ENCODE results near the gene CEBPG. TPM values are rescaled to one million over a fixed set of nuclear protein-coding genes. Genes with fewer than 3 reads are reported as not detected.

CEBPG gene
- total and polyA plus RNA-seq, 8 donors: 4.7 to 40.9 (median 18.0) TPM

- Histone ChIP-seq H3K27me3 (peaks cover 0 to 46% (median 0%) of the 10 kb centered on the region in 3 donors), H3K4me1 (no peaks in the 10 kb centered on the region), H3K36me3 (no peaks in the 10 kb centered on the region), H3K4me3 (no peak overlapping the region), H3K9me3 (no peaks in the 10 kb centered on the region), H3K27ac (no peak overlapping the region)
- intact Hi-C loops (cut with DNase I; ENCODE audit: low total_unique reads): no loop called here
- no peak for TF ChIP-seq POLR2A (IDR thresholded peaks at IDR 0.05)
- DNase-seq: no peak
These were observed 26.8 kb upstream of the CEBPG start for GRCh38 chr19:33346665-33347064.

DNA sequence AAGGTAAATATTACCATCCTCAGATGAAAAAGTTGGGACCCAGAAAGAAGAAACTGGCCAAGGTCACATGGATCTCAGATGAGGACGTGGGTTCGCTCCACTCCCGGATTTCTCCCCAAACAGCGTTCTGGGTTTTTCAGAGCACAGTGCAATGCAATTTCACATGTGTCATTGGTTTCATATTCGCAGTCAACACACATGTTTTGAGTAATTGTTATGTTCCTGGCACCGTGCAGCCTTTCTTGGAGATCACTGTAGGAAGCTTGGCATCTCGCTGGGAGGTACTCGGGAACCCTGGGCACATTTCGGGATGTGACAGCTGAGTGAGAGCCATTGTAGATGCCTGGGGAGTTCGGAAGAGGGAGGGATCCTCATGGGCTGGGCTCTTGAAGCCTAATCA is 26.2 kb upstream of the CEBPG start:
- Histone ChIP-seq H3K4me3 (no peak overlapping the region), H3K4me1 (no peaks in the 10 kb centered on the region), H3K36me3 (no peaks in the 10 kb centered on the region), H3K27me3 (peaks cover 0 to 46% (median 0%) of the 10 kb centered on the region in 3 donors), H3K9me3 (no peaks in the 10 kb centered on the region), H3K27ac (no peak overlapping the region)
- intact Hi-C loops (cut with DNase I; ENCODE audit: low total_unique reads): no loop called here
- DNase-seq: no peak
- 83 to 89% (median 86%) methylated on average over 10 of the region's 10 CpGs for WGBS, 5 donors
- TF ChIP-seq EP300 (IDR thresholded peaks at IDR 0.05) (no peak), POLR2AphosphoS5 (IDR thresholded peaks at IDR 0.05) (no peak), POLR2A (IDR thresholded peaks at IDR 0.05) (no peak)
- TF ChIP-seq, protein P1, sequence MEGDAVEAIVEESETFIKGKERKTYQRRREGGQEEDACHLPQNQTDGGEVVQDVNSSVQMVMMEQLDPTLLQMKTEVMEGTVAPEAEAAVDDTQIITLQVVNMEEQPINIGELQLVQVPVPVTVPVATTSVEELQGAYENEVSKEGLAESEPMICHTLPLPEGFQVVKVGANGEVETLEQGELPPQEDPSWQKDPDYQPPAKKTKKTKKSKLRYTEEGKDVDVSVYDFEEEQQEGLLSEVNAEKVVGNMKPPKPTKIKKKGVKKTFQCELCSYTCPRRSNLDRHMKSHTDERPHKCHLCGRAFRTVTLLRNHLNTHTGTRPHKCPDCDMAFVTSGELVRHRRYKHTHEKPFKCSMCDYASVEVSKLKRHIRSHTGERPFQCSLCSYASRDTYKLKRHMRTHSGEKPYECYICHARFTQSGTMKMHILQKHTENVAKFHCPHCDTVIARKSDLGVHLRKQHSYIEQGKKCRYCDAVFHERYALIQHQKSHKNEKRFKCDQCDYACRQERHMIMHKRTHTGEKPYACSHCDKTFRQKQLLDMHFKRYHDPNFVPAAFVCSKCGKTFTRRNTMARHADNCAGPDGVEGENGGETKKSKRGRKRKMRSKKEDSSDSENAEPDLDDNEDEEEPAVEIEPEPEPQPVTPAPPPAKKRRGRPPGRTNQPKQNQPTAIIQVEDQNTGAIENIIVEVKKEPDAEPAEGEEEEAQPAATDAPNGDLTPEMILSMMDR (IDR thresholded peaks at IDR 0.05): no peak

GRCh38 chr19:33348301-33349010 is 25.1 kb upstream of the CEBPG start:
- DNase-seq: no peak
- no peaks in the 10 kb centered on the region for H3K36me3 ChIP-seq
- TF ChIP-seq, protein P1 (IDR thresholded peaks at IDR 0.05): no peak
- TF ChIP-seq EP300 (IDR thresholded peaks at IDR 0.05): no peak
- no peak for TF ChIP-seq POLR2AphosphoS5 (IDR thresholded peaks at IDR 0.05)
- no peak for TF ChIP-seq POLR2A (IDR thresholded peaks at IDR 0.05)
- H3K27ac ChIP-seq: no peak overlapping the region
- peaks cover 0 to 37% (median 0%) of the 10 kb centered on the region in 3 donors for H3K27me3 ChIP-seq
- intact Hi-C loops (cut with DNase I; ENCODE audit: low total_unique reads): no loop called here
- no peak overlapping the region for H3K4me3 ChIP-seq
- H3K4me1 ChIP-seq: no peaks in the 10 kb centered on the region
- WGBS, 5 donors: 67 to 73% (median 71%) methylated on average over 11 to 12 of the region's 12 CpGs
- H3K9me3 ChIP-seq: no peaks in the 10 kb centered on the region

- H3K27me3 ChIP-seq: peaks cover 0 to 35% (median 0%) of the 10 kb centered on the region in 3 donors
- WGBS, 5 donors: 80 to 85% (median 82%) methylated on average over 12 of the region's 12 CpGs
- H3K4me3 ChIP-seq: no peak overlapping the region
- H3K4me1 ChIP-seq: no peaks in the 10 kb centered on the region
- intact Hi-C loops (cut with DNase I; ENCODE audit: low total_unique reads): no loop called here
- TF ChIP-seq, protein P1 (IDR thresholded peaks at IDR 0.05): no peak
- TF ChIP-seq POLR2AphosphoS5 (IDR thresholded peaks at IDR 0.05) (no peak), EP300 (IDR thresholded peaks at IDR 0.05) (no peak), POLR2A (IDR thresholded peaks at IDR 0.05) (no peak)
- H3K36me3 ChIP-seq: no peaks in the 10 kb centered on the region
- no peak for DNase-seq
- H3K27ac ChIP-seq: no peak overlapping the region
- H3K9me3 ChIP-seq: no peaks in the 10 kb centered on the region
These were observed 23.9 kb upstream of the CEBPG start for GRCh38 chr19:33349319-33350289.

All from stomach (tissue), 9 donors.